ENCODE data around the gene SEPTIN2.
A peak's percentile ranks its signal among the peaks of the same experiment; 100 is the strongest.
"Not testable (repeated sequence)": the region's sequence is repeated elsewhere in the genome, so short reads cannot be mapped to it uniquely, and the experiment has no call there.

The SEPTIN2 gene

GRCh38 chr2:241354668-241355658, 39.2 kb downstream of the SEPTIN2 start:
- DNase-seq: peak; percentile 86

GRCh38 chr2:241355983-241356870, 40.5 kb downstream of the SEPTIN2 start, which contains the start of gene FARP2:
TSS of gene FARP2 (plus strand) at chr2:241356285. CDS start at chr2:241373108, 16,823 bp downstream.
- peak; percentile 97 for DNase-seq

GRCh38 chr2:241356871-241357260, 41.1 kb downstream of the SEPTIN2 start:
- peak; percentile 22 for DNase-seq

GRCh38 chr2:241357531-241357930, 41.8 kb downstream of the SEPTIN2 start:
- no peak for DNase-seq

GRCh38 chr2:241358470-241358869, 42.7 kb downstream of the SEPTIN2 start:
- DNase-seq: no peak

- DNase-seq: no peak
Measured at GRCh38 chr2:241359481-241360045, 43.8 kb downstream of the SEPTIN2 start.

GRCh38 chr2:241363426-241363825, 47.7 kb downstream of the SEPTIN2 start:
- no peak for DNase-seq

GRCh38 chr2:241364781-241365180, 49.1 kb downstream of the SEPTIN2 start:
- no peak for DNase-seq

GRCh38 chr2:241366678-241367077, 51.0 kb downstream of the SEPTIN2 start:
- no peak for DNase-seq

GRCh38 chr2:241368643-241369042, 52.9 kb downstream of the SEPTIN2 start:
- DNase-seq: no peak

GRCh38 chr2:241372361-241372992, 56.8 kb downstream of the SEPTIN2 start:
- DNase-seq: peak; percentile 39

- DNase-seq: peak; percentile 70
Measured at GRCh38 chr2:241373446-241373845, 57.7 kb downstream of the SEPTIN2 start.

GRCh38 chr2:241373906-241374305, 58.2 kb downstream of the SEPTIN2 start:
- DNase-seq: not testable (repeated sequence)

GRCh38 chr2:241375300-241375699, 59.6 kb downstream of the SEPTIN2 start:
- no peak for DNase-seq

- DNase-seq: no peak
Measured at GRCh38 chr2:241376808-241377207, 61.1 kb downstream of the SEPTIN2 start.

GRCh38 chr2:241378816-241379215, 63.1 kb downstream of the SEPTIN2 start:
- no peak for DNase-seq

GRCh38 chr2:241379481-241380480, 64.1 kb downstream of the SEPTIN2 start:
- DNase-seq: no peak

- no peak for DNase-seq
Measured at GRCh38 chr2:241381872-241382271, 66.1 kb downstream of the SEPTIN2 start.

GRCh38 chr2:241385450-241385849, 69.7 kb downstream of the SEPTIN2 start:
- not testable (repeated sequence) for DNase-seq

GRCh38 chr2:241386519-241386918, 70.8 kb downstream of the SEPTIN2 start:
- DNase-seq: no peak

- no peak for DNase-seq
Measured at GRCh38 chr2:241389697-241390096, 74.0 kb downstream of the SEPTIN2 start.

Data from NCI-H69 (cell line).